Effector memory CD8-positive, alpha-beta T cell (primary cell): Measurements from ENCODE around the gene MFSD1.

Source experiments
- ATAC-seq: fragments of 150-1000 bp; cut with Tn5 transposase; replicated peaks from 2 replicates; pipeline ENCODE4 v1.10.0; 2021; ENCODE audit warnings: mild to moderate bottlenecking, moderate library complexity
- DNase-seq, 3 experiments: peaks; one replicate each; pipeline ENCODE4 v3.0.0; 2021
- H3K27ac Mint-ChIP-seq, 2 donors: one replicate each; pipeline ENCODE4 v1.8.0; 2022; ENCODE audit warnings: mild to moderate bottlenecking in 2 of 2, mixed read lengths in 2 of 2, moderate library complexity in 2 of 2
- H3K27me3 Mint-ChIP-seq, 2 donors: one replicate each; pipeline ENCODE4 v1.8.0; 2022; ENCODE audit warnings: mixed read lengths in 2 of 2
- H3K36me3 Mint-ChIP-seq: one replicate; pipeline ENCODE4 v1.8.0; 2022; ENCODE audit warnings: mild to moderate bottlenecking, moderate library complexity, mixed read lengths; ENCODE audit not compliant: insufficient read depth
- H3K4me1 Mint-ChIP-seq, 2 donors: one replicate each; pipeline ENCODE4 v1.8.0; 2022; ENCODE audit warnings: low read depth in 2 of 2, mixed read lengths in 2 of 2
- H3K4me3 Mint-ChIP-seq, 2 donors: one replicate each; pipeline ENCODE4 v1.8.0; 2022; ENCODE audit warnings: mild to moderate bottlenecking in 2 of 2, mixed read lengths in 2 of 2, moderate library complexity in 2 of 2
- H3K9me3 Mint-ChIP-seq, 2 donors: one replicate each; pipeline ENCODE4 v1.8.0; 2022; ENCODE audit warnings: mixed read lengths in 2 of 2

MFSD1 gene

DNA sequence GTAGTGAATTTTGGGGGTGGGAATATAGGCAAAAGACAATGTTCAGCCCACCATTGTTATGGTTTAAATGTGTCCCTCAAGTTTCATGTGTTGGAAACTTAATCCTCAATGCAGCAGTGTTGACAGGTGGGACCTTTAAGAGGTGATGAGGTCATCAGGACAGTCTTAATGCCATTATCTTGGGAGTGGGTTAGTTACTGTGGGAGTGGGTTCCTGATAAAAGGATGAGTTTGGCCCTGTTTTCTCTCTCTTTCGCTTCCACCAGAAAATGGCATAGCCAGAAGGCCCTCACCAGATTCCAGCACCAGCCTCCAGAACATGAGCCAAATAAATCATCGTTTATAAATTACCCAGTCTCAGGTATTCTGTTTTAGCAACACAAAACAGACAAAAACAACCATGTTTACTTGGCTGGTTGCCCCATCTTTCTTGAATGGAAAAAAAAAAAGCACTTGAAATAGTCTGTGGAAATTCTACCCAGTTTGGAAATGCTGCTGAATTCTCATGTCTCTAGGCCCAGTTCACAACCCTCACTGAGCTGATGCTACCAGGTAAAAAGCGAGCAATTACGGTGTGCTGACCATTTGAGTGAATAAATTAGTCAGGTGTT lies 31.0 kb upstream of the MFSD1 start:
- no peaks in the 10 kb centered on the region for H3K9me3 Mint-ChIP-seq
- no peak for ATAC-seq
- H3K27me3 Mint-ChIP-seq: no peaks in the 10 kb centered on the region
- peaks cover 2% of the 10 kb centered on the region for H3K36me3 Mint-ChIP-seq
- H3K4me3 Mint-ChIP-seq: no peak overlapping the region
- no peak overlapping the region for H3K27ac Mint-ChIP-seq
- no peak for DNase-seq
- H3K4me1 Mint-ChIP-seq: peaks cover 0 to 3% of the 10 kb centered on the region in 2 donors

DNA sequence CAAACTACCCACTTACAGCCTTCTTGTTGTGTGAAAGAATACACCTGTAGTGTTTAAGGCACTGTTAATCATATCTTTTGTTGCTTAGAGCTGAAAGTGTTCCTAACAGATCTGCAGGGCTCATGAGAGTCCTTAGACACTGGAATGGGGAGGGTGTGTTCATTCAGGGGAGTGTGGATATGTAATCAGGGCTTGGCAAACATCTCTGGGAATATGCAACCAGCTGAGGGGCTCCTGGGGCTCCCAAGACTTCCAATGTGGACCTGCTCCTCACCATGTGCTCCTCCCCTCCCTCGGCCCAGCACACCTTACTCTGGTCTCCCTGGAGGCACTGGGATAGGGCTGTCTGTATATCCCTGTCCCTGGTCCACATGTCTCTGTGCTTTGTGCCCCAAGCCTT lies 30.3 kb upstream of the MFSD1 start:
- no peak for ATAC-seq
- no peak overlapping the region for H3K4me3 Mint-ChIP-seq
- no peaks in the 10 kb centered on the region for H3K27me3 Mint-ChIP-seq
- no peak overlapping the region for H3K27ac Mint-ChIP-seq
- no peaks in the 10 kb centered on the region for H3K9me3 Mint-ChIP-seq
- DNase-seq: no peak
- H3K36me3 Mint-ChIP-seq: peaks cover 2% of the 10 kb centered on the region
- H3K4me1 Mint-ChIP-seq: peaks cover 0 to 7% of the 10 kb centered on the region in 2 donors

DNA sequence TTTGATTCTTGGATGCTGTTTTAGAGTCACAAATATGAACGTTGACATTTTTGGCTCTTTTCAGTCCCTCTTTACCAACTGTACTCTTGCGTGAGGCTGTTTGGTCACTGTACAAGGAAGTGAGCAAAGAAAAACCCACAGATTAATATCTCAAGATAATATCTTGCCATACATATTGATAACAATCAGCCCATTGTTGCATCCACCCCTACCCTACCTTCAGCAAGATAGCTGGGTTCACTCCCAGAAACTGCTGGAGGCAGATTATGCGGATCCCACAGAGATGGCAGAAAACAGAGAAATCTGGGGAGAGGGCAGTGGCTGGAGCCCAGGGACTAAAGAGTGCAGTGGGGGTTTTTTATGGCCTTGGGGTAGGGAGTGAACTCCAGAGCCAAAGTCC lies 29.9 kb upstream of the MFSD1 start:
- H3K4me3 Mint-ChIP-seq: no peak overlapping the region
- no peak for DNase-seq
- no peak for ATAC-seq
- no peak overlapping the region for H3K27ac Mint-ChIP-seq
- no peaks in the 10 kb centered on the region for H3K27me3 Mint-ChIP-seq
- peaks cover 2% of the 10 kb centered on the region for H3K36me3 Mint-ChIP-seq
- H3K9me3 Mint-ChIP-seq: no peaks in the 10 kb centered on the region
- peaks cover 0 to 7% of the 10 kb centered on the region in 2 donors for H3K4me1 Mint-ChIP-seq

DNA sequence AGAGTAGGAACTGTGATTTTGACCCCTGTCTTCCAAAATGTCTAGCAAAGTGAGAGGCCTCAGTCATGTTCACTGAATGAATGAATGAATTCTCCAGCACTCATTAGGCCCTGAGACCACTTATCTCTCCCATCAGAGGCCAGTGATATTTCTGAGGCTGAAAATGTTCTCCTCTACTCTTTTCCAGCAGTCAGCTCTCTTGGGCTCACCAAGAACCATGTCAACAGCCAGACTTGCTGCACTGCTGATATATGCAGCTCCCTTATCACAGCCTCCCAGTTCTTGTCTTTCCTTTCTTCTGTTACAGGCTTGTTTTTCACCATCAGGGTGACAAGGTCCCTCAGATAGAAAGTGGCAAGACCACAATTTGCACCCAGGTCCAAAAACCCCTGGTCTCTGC lies 28.7 kb upstream of the MFSD1 start:
- no peak for DNase-seq
- no peak overlapping the region for H3K4me3 Mint-ChIP-seq
- ATAC-seq: no peak
- peaks cover 0 to 7% of the 10 kb centered on the region in 2 donors for H3K4me1 Mint-ChIP-seq
- H3K36me3 Mint-ChIP-seq: peaks cover 2% of the 10 kb centered on the region
- no peak overlapping the region for H3K27ac Mint-ChIP-seq
- no peaks in the 10 kb centered on the region for H3K9me3 Mint-ChIP-seq
- no peaks in the 10 kb centered on the region for H3K27me3 Mint-ChIP-seq

DNA sequence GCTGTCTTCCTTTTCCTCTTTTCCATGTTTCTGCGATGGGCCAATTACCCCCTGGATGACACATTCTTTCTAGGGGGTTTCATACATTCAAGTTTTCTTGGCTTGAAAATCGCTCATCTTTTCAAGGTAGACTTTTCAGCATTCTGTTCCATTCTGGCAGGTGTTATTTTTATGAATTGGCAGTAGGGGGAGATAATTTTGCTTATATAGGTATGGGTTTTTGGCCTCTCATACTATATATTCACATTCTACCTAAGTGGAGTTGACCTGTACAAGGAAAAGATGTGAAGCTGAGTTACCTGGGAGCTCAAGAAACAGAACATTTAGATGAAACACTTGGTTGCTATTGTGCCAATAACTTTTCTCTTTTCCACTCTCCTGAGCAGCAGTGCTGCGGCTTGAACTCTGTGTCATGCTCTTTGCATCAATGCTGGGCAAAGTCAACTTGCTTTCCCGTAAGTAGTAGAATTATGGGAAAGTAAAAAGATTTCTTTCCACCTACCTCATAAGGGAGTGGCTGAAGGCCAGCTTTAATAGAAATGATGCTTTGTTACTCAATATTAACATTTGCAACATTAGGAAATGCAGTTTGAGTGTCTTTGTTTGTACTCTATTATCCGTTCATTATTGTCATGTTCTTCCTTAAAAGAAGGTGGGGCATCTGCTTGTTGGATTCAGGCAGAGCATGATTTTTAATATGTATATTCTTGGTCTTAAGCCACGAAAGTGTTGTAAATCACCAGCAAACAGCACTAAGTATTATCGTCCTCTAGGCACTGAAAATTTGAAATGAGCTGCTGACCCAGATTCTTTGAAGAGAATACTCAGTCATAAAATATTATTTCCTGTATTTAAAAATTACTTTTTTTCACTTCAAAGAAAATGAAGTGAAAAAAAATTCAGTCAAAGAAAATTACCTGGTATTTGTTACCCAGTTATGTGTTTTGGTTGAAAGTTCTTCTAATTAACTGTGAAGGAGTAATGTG lies 27.7 kb upstream of the MFSD1 start:
- no peak for ATAC-seq
- no peaks in the 10 kb centered on the region for H3K27me3 Mint-ChIP-seq

DNA sequence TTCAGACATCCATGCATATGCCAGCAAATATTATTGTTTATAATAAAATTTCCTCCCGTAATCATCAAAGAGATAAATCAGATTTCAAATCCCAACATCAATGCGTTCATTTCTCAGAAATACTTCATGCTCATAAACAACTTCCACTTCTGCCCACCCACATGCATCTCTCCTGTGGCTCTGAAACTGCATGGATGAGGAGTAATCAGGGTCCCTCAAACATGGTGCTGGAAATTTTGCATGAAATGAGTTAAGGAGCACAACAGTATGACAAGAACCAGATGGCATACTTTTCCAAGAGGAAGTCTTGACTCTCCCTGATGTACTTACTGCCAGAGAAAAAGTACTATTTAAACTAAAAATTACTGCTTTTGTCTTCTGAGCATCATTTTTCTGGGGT lies 26.9 kb upstream of the MFSD1 start:
- no peaks in the 10 kb centered on the region for H3K27me3 Mint-ChIP-seq
- H3K4me3 Mint-ChIP-seq: no peak overlapping the region
- H3K27ac Mint-ChIP-seq: no peak overlapping the region
- ATAC-seq: no peak
- H3K36me3 Mint-ChIP-seq: peaks cover 2% of the 10 kb centered on the region
- peaks cover 0 to 7% of the 10 kb centered on the region in 2 donors for H3K4me1 Mint-ChIP-seq
- no peak for DNase-seq
- H3K9me3 Mint-ChIP-seq: no peaks in the 10 kb centered on the region

More for the DNA sequence above, 27.7 kb upstream of the MFSD1 start:
- H3K27ac Mint-ChIP-seq: no peak overlapping the region
- peaks cover 0 to 7% of the 10 kb centered on the region in 2 donors for H3K4me1 Mint-ChIP-seq
- H3K4me3 Mint-ChIP-seq: no peak overlapping the region
- no peaks in the 10 kb centered on the region for H3K9me3 Mint-ChIP-seq
- no peak for DNase-seq
- H3K36me3 Mint-ChIP-seq: peaks cover 2% of the 10 kb centered on the region

DNA sequence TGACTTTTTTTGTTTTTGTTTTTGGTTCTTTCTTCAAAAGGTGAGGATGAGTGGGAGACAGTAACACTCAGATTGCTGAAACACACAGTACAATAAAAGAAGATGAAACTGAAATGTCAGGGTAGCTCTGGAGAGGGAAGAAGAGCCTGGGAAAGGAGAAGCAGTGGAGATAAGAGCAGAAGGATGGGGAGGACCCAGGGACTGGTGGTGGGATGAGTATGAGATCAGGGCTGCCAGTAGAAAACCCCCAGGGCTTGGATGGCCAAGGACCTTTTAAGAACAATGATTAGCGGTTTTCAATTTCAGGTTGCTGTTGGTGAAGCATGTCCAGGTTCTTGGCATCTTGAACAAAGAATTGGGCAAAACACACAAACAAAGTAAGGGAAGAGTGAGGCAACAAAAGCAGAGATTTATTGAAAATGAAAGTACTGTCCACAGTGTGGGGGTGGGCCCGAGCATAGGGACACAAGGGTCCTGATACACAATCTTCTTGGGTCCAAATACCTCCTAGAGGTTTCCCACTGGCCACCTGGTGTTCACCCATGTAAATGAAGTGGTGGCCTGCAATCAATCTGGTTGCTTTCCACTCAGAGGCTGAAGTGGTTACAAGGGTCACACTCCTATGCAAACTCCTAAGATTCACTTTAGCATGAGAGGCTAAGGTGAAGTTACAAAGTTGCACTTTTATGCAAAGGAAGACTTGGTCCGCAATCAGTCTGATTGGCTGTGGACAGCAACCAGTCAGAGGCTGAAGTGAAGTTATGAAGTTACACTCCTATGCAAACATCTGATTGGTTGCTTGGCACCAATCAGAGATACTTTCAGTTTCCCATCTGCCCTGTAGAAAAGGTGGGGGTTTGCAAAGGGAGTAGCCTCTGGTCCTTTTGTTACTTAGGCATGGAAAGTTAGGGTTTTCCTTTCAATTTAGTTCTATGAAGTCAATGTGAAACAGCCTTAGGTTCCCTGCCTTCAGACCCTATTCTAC lies 26.1 kb upstream of the MFSD1 start:
- DNase-seq (no peak), ATAC-seq (no peak)
- Mint-ChIP-seq H3K4me3 (no peak overlapping the region), H3K4me1 (peaks cover 0 to 7% of the 10 kb centered on the region in 2 donors), H3K27ac (no peak overlapping the region), H3K9me3 (no peaks in the 10 kb centered on the region), H3K27me3 (no peaks in the 10 kb centered on the region), H3K36me3 (peaks cover 2% of the 10 kb centered on the region)

DNA sequence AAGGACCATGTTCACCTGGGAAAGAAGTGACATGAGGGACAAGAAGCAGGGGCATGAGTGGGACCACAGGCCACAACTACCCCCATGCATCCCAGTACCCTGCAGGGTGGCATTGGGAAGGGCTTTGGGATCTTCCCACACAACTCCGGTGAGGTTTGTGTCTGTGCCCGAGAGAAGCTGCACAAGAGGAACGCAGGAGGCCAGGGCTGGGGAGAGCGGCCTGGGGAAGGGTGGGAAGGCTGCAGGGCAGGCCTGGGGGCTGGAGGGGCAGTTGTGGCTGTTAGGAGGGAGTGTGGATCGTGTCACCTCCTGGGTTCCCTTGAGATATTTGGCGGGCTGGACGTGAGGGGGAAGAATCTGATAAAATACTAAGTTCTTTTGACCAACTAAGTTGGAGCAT lies 25.3 kb upstream of the MFSD1 start:
- peaks cover 2% of the 10 kb centered on the region for H3K36me3 Mint-ChIP-seq
- H3K9me3 Mint-ChIP-seq: no peaks in the 10 kb centered on the region
- no peaks in the 10 kb centered on the region for H3K27me3 Mint-ChIP-seq
- H3K27ac Mint-ChIP-seq: no peak overlapping the region
- no peak for DNase-seq
- H3K4me3 Mint-ChIP-seq: no peak overlapping the region
- peaks cover 0 to 7% of the 10 kb centered on the region in 2 donors for H3K4me1 Mint-ChIP-seq
- ATAC-seq: no peak

DNA sequence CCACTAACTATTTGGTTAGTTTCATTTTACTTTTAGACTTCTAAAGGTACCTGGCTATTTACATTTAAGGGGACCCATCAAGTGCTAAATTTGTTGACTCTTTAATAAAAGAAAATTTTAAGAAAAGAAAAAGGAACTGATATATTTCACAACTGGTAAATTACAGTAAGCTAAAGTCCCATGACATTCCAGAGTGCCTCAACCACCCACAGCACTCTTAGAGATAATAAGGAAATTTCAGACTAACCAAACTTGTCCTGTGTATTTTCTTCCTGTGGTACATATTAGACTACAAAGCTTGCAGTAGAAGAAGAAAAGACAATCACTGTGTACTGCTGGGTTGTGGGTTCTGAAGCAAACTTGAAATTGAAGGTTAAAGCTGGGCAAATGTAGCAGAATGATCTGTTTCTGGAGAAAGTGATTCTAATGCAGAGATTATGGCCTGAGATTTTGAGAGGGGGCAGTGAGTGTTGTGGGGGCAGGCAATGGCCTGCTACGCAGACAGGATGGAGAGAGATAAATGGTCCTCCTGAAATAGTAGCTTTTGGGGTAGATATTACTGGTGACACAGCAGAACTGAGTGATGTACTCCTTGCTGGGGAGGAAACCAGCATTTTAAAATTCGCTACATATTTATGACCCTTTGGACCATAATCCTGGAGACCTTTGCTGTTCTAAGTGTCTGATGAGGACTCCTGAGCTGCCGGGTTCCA lies 24.5 kb upstream of the MFSD1 start:
- DNase-seq (no peak), ATAC-seq (no peak)
- H3K4me1 Mint-ChIP-seq: peaks cover 0 to 7% of the 10 kb centered on the region in 2 donors
- H3K36me3 Mint-ChIP-seq: peaks cover 2% of the 10 kb centered on the region
- no peak overlapping the region for H3K4me3 Mint-ChIP-seq
- H3K9me3 Mint-ChIP-seq: no peaks in the 10 kb centered on the region
- no peak overlapping the region for H3K27ac Mint-ChIP-seq
- no peaks in the 10 kb centered on the region for H3K27me3 Mint-ChIP-seq

DNA sequence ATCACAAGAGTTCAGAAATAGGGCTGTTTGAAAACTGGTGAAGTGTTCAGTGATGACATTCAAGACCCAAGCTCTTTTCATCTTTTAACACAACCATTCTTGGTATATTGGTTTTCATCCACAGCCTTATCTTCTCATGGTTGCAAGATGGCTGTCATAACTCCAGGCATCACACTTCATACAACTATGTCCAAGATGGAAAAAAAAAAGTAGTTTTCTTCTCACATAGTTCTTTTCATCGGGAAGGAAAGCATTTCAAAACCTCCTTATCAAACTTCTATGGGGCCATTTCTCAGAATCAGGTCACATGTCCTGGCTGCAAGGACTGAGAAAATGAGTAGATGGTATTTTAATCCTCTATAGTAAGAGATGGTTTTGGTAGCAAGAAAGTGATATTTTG lies 21.1 kb upstream of the MFSD1 start:
- Mint-ChIP-seq H3K27me3 (no peaks in the 10 kb centered on the region), H3K9me3 (no peaks in the 10 kb centered on the region), H3K4me1 (peaks cover 0 to 4% of the 10 kb centered on the region in 2 donors), H3K4me3 (no peak overlapping the region), H3K27ac (no peak overlapping the region), H3K36me3 (no peaks in the 10 kb centered on the region)
- ATAC-seq (no peak), DNase-seq (no peak)

DNA sequence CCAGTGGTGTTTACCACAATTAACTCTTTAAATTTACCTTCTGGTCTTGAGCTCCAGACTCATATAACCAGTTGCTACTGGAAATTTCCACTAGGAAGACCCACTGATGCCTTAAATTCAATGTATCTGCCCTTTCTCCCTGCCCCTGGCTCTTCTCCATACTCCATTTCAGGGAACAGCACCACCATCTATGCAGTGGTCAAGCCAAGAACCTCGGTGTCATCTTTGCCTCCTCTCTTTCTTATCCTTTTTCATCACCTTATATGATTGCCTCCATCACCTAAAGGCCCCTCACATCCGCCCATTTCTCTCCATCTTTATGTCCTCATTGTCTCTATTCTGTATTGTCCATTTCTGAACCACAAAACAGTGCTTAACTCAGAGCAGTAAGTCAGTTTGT lies 20.7 kb upstream of the MFSD1 start:
- H3K9me3 Mint-ChIP-seq: no peaks in the 10 kb centered on the region
- ATAC-seq (no peak), DNase-seq (no peak)
- no peaks in the 10 kb centered on the region for H3K27me3 Mint-ChIP-seq
- H3K36me3 Mint-ChIP-seq: no peaks in the 10 kb centered on the region
- no peak overlapping the region for H3K27ac Mint-ChIP-seq
- H3K4me3 Mint-ChIP-seq: no peak overlapping the region
- H3K4me1 Mint-ChIP-seq: peaks cover 0 to 4% of the 10 kb centered on the region in 2 donors

DNA sequence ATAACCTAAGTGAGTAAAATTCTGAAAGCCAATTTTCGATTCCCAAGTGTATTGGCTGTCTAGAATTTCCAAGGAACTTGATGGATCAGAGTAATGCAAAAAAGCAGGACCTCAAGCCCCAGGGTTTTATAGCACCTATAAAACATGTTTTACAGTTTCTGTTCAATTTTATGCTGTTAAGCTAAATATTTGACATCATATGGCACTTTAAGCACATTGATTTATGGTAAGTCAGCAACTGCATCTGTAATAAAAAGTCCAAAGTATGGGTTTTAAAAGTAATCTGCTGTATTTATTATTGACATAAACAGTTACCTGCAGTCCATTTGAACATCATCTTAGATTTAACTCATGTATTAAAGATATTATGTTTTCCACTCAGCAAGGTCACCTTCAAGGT lies 20.0 kb upstream of the MFSD1 start:
- no peak for DNase-seq
- no peak overlapping the region for H3K27ac Mint-ChIP-seq
- H3K9me3 Mint-ChIP-seq: no peaks in the 10 kb centered on the region
- H3K4me3 Mint-ChIP-seq: no peak overlapping the region
- no peak for ATAC-seq
- no peaks in the 10 kb centered on the region for H3K36me3 Mint-ChIP-seq
- H3K4me1 Mint-ChIP-seq: no peaks in the 10 kb centered on the region
- no peaks in the 10 kb centered on the region for H3K27me3 Mint-ChIP-seq
